Heart left ventricle (tissue), 13 donors: Measurements from ENCODE around the gene ELOB.

Experiments used
- CTCF ChIP-seq, 12 donors: fragments of 200-600 bp; sonication (generic) in 4 of 12; IDR thresholded peaks; one replicate each; pipeline versions ENCODE4 v1.5.0 to v1.8.0; 2018 to 2022; ENCODE audit warnings: antibody characterized with exemption in 12 of 12, mild to moderate bottlenecking in 5 of 12
- POLR2A ChIP-seq, 2 donors: fragments of 450-650 bp; IDR thresholded peaks; one replicate each; pipeline ENCODE4 v1.6.1; 2017; ENCODE audit warnings: antibody characterized with exemption in 2 of 2, mild to moderate bottlenecking in 2 of 2, moderate library complexity in 2 of 2
- donor health status: ischemic (EF 13 %, LVEDD 7.1; RV severe dilation, severe dysfunction).
- donor health status: DM: no; HTN: yes; CAD: no.
- donor health status: DM: no; HTN: no; CAD: no.
- donor health status: ischemic (EF 25% LVEDD 6.9; RV normal size, moderate dysfunction).
- donor health status: ischemic (EF 25% LVEDD 5.7; RV mildly dilated, moderate dysfunction).
- donor health status: ischemic (EF 35%, LVEDD 5.7; RV mildly dilated, moderate dysfunction).
- donor health status: nonischemic (EF 11% LVEDD 7.7; RV severe dilation, severe dysfunction).
- donor health status: DM: yes; HTN: yes; CAD: no.
- donor health status: PGD.
- donor health status: ischemic (EF 29% LVEDD 5.4; RV normal size, mild dysfunction).
- donor health status: nonischemic (EF 23%, LVEDD 6.1; RV moderate dilation, normal function).

GRCh38 chr16:2799205-2799858, 22.3 kb upstream of the ELOB start:
- TF ChIP-seq CTCF (IDR thresholded peaks at IDR 0.05) (no peak), POLR2A (IDR thresholded peaks at IDR 0.05) (no peak)
